Posterior vena cava (tissue), 2 donors: Measurements from ENCODE around the gene SVIL. TPM values are rescaled to one million over a fixed set of nuclear protein-coding genes. Genes with fewer than 3 reads are reported as not detected.
"Not testable (repeated sequence)": the region's sequence is repeated elsewhere in the genome, so short reads cannot be mapped to it uniquely, and the experiment has no call there.

Experiments used
- DNase-seq: peaks from one replicate; pipeline ENCODE4 v3.0.0-alpha.2; 2020; ENCODE audit warnings: low spot score
- intact Hi-C, 2 donors: fragments of 100-400 bp; cut with DNase I; formaldehyde crosslinking; loops; one replicate each; pipeline versions ENCODE4 v1.14.1 to v1.14.2; 2022 to 2023
- total RNA-seq, 2 donors: library from RNA; stranded (reverse); fragmentation: NEBNext Ultra II Directional; extraction: Animal tissue kit (Norgen Biotek cat#: 25700); gene quantifications; one replicate each; pipeline ENCODE4 v1.2.1, GENCODE V29; 2021
- donor health status: DM: yes; HTN: yes; CAD: no.
- donor health status: DM: yes; HTN: yes; CAD: no.

Gene SVIL
- total RNA-seq, 2 donors from 2014 or later, result 300 to 417 TPM

GRCh38 chr10:29535012-29535777, 99.6 kb downstream of the SVIL start:
- DNase-seq, result peak; percentile 89
- intact Hi-C loops, result no loop called here

GRCh38 chr10:29534590-29534989, 100.2 kb downstream of the SVIL start:
- intact Hi-C loops, result no loop called here

GRCh38 chr10:29533696-29534285, 101.0 kb downstream of the SVIL start:
- no peak for DNase-seq
- intact Hi-C loops, result no loop called here

More at GRCh38 chr10:29534590-29534989, 100.2 kb downstream of the SVIL start:
- DNase-seq, result no peak

- DNase-seq, result no peak
- intact Hi-C loops, result no loop called here
Measured at GRCh38 chr10:29533046-29533445, 101.7 kb downstream of the SVIL start.

- intact Hi-C loops, result no loop called here
Measured at GRCh38 chr10:29532256-29532878, 102.4 kb downstream of the SVIL start.

GRCh38 chr10:29530112-29530976, 104.4 kb downstream of the SVIL start:
- no peak for DNase-seq
- intact Hi-C loops, result no loop called here

More at GRCh38 chr10:29532256-29532878, 102.4 kb downstream of the SVIL start:
- DNase-seq, result no peak

GRCh38 chr10:29529146-29529545, 105.6 kb downstream of the SVIL start:
- DNase-seq, result no peak
- intact Hi-C loops, result no loop called here

- no peak for DNase-seq
- intact Hi-C loops, result no loop called here
Measured at GRCh38 chr10:29525762-29526161, 109.0 kb downstream of the SVIL start.

- DNase-seq, result no peak
- intact Hi-C loops, result no loop called here
Measured at GRCh38 chr10:29524720-29525119, 110.1 kb downstream of the SVIL start.

GRCh38 chr10:29524294-29524693, 110.5 kb downstream of the SVIL start:
- intact Hi-C loops, result no loop called here
- DNase-seq, result no peak

- DNase-seq, result no peak
- intact Hi-C loops, result no loop called here
Measured at GRCh38 chr10:29522918-29523317, 111.9 kb downstream of the SVIL start.

GRCh38 chr10:29522061-29522855, 112.5 kb downstream of the SVIL start:
- intact Hi-C loops, result no loop called here
- no peak for DNase-seq

- DNase-seq, result no peak
- intact Hi-C loops, result no loop called here
Measured at GRCh38 chr10:29519659-29520058, 115.1 kb downstream of the SVIL start.

GRCh38 chr10:29517352-29517923, 117.3 kb downstream of the SVIL start:
- no peak for DNase-seq
- intact Hi-C loops, result no loop called here

GRCh38 chr10:29516309-29516932, 118.3 kb downstream of the SVIL start:
- intact Hi-C loops, DNase-seq: not testable (repeated sequence)

- DNase-seq, intact Hi-C loops: not testable (repeated sequence)
Measured at GRCh38 chr10:29515879-29516278, 118.9 kb downstream of the SVIL start.

GRCh38 chr10:29515104-29515503, 119.7 kb downstream of the SVIL start:
- intact Hi-C loops, DNase-seq: not testable (repeated sequence)

GRCh38 chr10:29514306-29514705, 120.5 kb downstream of the SVIL start:
- intact Hi-C loops, result no loop called here
- no peak for DNase-seq
